Hematopoietic multipotent progenitor cell treated with erythropoietin and hydrocortisone succinate and interleukin-3 and kit ligand, for 17 days (in vitro differentiated cells): ENCODE measurements around the gene CCT8.

ENCODE experiments used
- DNase-seq: peaks from one replicate; pipeline ENCODE4 v3.0.0-alpha.2; 2015; ENCODE audit warnings: low spot score

The CCT8 gene

GRCh38 chr21:29073222-29074006 is at the start of gene CCT8:
TSS of gene CCT8 (minus strand) at chr21:29073648. CDS start at chr21:29073590, 58 bp downstream.
- peak; percentile 99 for DNase-seq

- DNase-seq = no peak
Measured at GRCh38 chr21:29121759-29122158, 48.3 kb upstream of the CCT8 start.

GRCh38 chr21:29117372-29117955 is 44.0 kb upstream of the CCT8 start:
- no peak for DNase-seq

GRCh38 chr21:29115899-29116298 is 42.5 kb upstream of the CCT8 start:
- DNase-seq = no peak

- no peak for DNase-seq
Measured at GRCh38 chr21:29114765-29115500, 41.5 kb upstream of the CCT8 start.

GRCh38 chr21:29105218-29105617 is 31.8 kb upstream of the CCT8 start:
- DNase-seq = no peak

- DNase-seq = no peak
Measured at GRCh38 chr21:29104239-29104708, 30.8 kb upstream of the CCT8 start.

- DNase-seq = no peak
Measured at GRCh38 chr21:29102791-29103257, 29.4 kb upstream of the CCT8 start.

- DNase-seq = no peak
Measured at GRCh38 chr21:29098156-29098555, 24.7 kb upstream of the CCT8 start.

- DNase-seq = no peak
Measured at GRCh38 chr21:29096218-29097015, 23.0 kb upstream of the CCT8 start.

- no peak for DNase-seq
Measured at GRCh38 chr21:29092102-29092959, 18.9 kb upstream of the CCT8 start.

GRCh38 chr21:29091033-29091432 is 17.6 kb upstream of the CCT8 start:
- no peak for DNase-seq

GRCh38 chr21:29085106-29085752 is 11.8 kb upstream of the CCT8 start:
- DNase-seq = no peak

GRCh38 chr21:29084372-29084771 is 10.9 kb upstream of the CCT8 start:
- no peak for DNase-seq

- no peak for DNase-seq
Measured at GRCh38 chr21:29083306-29083705, 9.9 kb upstream of the CCT8 start.

- DNase-seq = no peak
Measured at GRCh38 chr21:29082046-29082815, 8.8 kb upstream of the CCT8 start.

- no peak for DNase-seq
Measured at GRCh38 chr21:29080454-29080941, 7.0 kb upstream of the CCT8 start.

- peak; percentile 36 for DNase-seq
Measured at GRCh38 chr21:29078869-29079767, 5.7 kb upstream of the CCT8 start.
